COLO668 (cell line): Measurements from ENCODE around the gene KCNH2.
A peak's percentile ranks its signal among the peaks of the same experiment; 100 is the strongest.

ENCODE experiments used
- DNase-seq: peaks from one replicate; lab custom pipeline; 2025; ENCODE audit not compliant: unreplicated experiment; lab: John Stamatoyannopoulos, UW

The KCNH2 gene

GRCh38 chr7:150976529-150977381 lies 1.4 kb downstream of the KCNH2 start:
- DNase-seq, result peak; percentile 70

GRCh38 chr7:150975536-150976319 lies 2.4 kb downstream of the KCNH2 start:
- peak; percentile 30 for DNase-seq

GRCh38 chr7:150974468-150975391 lies 3.4 kb downstream of the KCNH2 start:
- DNase-seq, result peak; percentile 84

- DNase-seq, result peak; percentile 95
These were observed 4.3 kb downstream of the KCNH2 start for GRCh38 chr7:150973571-150974451.

- no peak for DNase-seq
These were observed 5.4 kb downstream of the KCNH2 start for GRCh38 chr7:150972741-150973140.

GRCh38 chr7:150972023-150972468 lies 6.1 kb downstream of the KCNH2 start:
- DNase-seq, result peak; percentile 75

- peak; percentile 80 for DNase-seq
These were observed 6.7 kb downstream of the KCNH2 start for GRCh38 chr7:150971242-150972022.

GRCh38 chr7:150970424-150970823 lies 7.7 kb downstream of the KCNH2 start:
- DNase-seq, result no peak

GRCh38 chr7:150969475-150969874 lies 8.6 kb downstream of the KCNH2 start:
- peak; percentile 81 for DNase-seq

GRCh38 chr7:150968734-150969372 lies 9.3 kb downstream of the KCNH2 start:
- DNase-seq, result peak; percentile 67

GRCh38 chr7:150968056-150968733 lies 9.9 kb downstream of the KCNH2 start:
- no peak for DNase-seq

- DNase-seq, result no peak
These were observed 10.8 kb downstream of the KCNH2 start for GRCh38 chr7:150967349-150967748.

- peak; percentile 20 for DNase-seq
These were observed 12.1 kb downstream of the KCNH2 start for GRCh38 chr7:150966002-150966401.

GRCh38 chr7:150965273-150965830 lies 12.8 kb downstream of the KCNH2 start:
- peak; percentile 20 for DNase-seq

GRCh38 chr7:150964593-150965111 lies 13.5 kb downstream of the KCNH2 start:
- peak; percentile 49 for DNase-seq

GRCh38 chr7:150963707-150964559 lies 14.2 kb downstream of the KCNH2 start:
- no peak for DNase-seq
